Stimulated activated CD4-positive, alpha-beta T cell treated with anti-CD3 and anti-CD28 coated beads, Interleukin-4, amount 100 ng/mL, for 24 hours (primary cell): ENCODE results near the gene LILRA2.
"Not testable (repeated sequence)": the region's sequence is repeated elsewhere in the genome, so short reads cannot be mapped to it uniquely, and the experiment has no call there.

Experiments
- DNase-seq: peaks from one replicate; pipeline ENCODE4 v3.0.0-alpha.2; 2020

Gene LILRA2

DNA sequence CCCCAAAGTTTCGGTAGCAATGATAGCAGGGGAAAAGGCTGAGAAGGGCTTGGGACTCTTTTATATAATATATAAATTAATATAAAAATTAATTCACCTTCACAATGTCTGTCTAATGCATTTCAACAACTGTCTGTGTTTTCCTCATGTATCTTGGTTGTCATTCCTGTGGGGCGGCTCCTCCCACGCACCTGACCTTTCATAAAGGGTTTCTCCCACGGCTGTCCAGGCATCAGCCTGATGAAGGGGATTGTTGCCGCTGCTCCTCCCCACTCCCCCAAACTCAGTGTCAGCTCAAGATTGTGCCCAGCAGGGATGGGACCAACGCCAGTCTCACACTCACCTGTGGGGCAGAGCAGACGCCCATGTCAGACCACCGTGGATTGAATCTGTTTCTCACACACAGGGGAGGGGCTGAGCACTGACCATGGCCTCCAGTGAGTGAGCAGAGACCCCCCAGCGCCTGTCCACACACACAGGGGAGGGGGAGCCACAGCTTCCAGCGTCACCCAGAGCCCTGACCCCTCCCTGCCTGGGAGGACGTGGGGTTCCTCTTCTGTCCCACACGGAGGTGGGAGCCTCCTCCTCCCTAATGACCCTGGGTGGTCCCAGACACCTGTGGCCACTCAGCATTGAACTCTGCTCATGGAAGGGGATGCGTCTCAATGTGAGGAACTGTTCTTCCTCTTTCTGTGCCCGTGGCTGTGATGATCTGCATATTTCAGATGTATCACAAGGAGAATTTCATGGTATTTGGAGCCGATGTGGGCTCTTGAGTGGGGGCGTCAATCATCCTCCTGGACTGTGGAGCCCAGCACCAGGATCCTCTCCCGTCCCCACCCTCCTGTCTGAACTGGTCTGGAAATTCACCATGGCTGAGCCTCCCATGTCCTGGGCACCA lies 1.6 kb upstream of the LILRA2 start:
- DNase-seq, result not testable (repeated sequence)

- no peak for DNase-seq
Observed at GRCh38 chr19:54572696-54573311, 786 bp upstream of the LILRA2 start.

- no peak for DNase-seq
Observed at GRCh38 chr19:54574051-54574450, 461 bp downstream of the LILRA2 start.

GRCh38 chr19:54574527-54575056 lies 1.0 kb downstream of the LILRA2 start:
- DNase-seq, result no peak

GRCh38 chr19:54575205-54575604 lies 1.6 kb downstream of the LILRA2 start:
- DNase-seq, result not testable (repeated sequence)

GRCh38 chr19:54576411-54576976 lies 2.9 kb downstream of the LILRA2 start:
- no peak for DNase-seq

DNA sequence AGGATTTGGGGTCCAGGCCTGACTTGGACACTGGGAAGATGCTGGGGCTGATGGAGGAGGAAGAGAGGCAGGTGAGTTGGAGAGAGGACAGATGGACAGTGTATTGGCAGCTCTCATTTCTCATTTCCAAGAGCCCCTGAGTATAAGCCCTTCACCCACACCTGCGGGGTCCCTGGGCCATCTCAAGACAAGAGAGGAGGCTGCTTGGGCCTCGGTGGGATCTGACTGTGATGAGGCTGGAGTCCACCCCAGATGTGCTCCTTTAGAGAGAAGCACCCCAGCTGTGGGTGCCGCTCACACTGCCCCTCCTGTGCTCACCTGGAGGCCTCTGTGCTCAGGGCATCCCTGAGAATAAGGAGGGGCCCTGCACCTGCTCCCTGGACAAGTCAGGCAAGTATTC lies 3.7 kb downstream of the LILRA2 start:
- no peak for DNase-seq

DNA sequence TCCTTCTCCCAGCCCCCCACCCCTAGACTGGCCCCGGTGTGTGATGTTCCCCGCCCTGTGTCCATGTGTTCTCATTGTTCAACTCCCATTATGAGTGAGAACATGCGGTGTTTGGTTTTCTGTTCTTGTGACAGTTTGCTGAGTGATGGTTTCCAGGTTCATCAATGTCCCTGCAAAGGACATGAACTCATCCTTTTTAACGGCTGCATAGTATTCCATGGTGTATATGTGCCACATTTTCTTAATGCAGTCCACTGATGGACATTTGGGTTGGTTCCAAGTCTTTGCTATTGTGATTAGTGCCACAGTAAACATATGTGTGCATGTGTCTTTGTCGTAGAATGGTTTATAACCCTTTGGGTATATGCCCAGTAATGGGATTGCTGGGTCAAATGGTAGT lies 4.7 kb downstream of the LILRA2 start:
- DNase-seq, result not testable (repeated sequence)

DNA sequence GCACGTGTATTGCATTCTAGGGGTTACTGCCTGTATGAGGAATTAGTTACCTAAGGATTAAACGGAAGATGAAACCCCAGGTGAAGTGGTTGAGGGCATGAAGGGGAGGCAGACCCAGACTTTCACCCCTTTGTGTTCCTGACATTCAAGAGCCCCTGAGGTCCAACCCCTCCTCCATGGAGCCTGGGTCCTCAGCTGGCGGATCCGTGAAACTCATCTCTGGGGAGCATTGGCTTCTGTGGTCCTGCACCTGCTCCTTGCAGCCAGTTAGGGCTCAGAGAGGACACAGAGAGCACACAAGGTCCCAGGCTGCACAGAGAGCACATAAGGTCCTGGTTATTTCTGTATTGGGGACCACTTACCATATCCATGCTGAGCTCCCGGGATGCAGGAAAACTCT lies 12.8 kb downstream of the LILRA2 start:
- no peak for DNase-seq

- no peak for DNase-seq
Observed at GRCh38 chr19:54587026-54587425, 13.4 kb downstream of the LILRA2 start.

DNA sequence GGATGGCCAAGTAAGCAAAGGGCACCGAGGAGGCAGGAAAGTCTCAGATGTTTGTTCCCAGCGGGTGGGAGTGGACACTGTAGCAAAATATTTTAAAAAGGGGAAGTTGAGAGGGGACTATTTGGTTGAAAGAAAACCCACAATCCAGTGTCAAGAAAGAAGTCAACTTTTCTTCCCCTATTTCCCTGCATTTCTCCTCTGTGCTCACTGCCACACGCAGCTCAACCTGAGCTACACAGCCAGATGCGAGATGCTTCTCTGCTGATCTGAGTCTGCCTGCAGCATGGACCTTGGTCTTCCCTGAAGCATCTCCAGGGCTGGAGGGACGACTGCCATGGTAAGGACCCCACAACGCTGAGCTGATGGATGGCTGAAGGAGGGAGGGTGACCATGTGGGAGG lies 19.9 kb downstream of the LILRA2 start, which contains the start of gene LILRA1:
Gene LILRA1, plus strand, starts transcription at position 188 of the 400 bp plus-strand sequence. CDS start 613 bp downstream, outside the sequence.
- DNase-seq, result not testable (repeated sequence)

DNA sequence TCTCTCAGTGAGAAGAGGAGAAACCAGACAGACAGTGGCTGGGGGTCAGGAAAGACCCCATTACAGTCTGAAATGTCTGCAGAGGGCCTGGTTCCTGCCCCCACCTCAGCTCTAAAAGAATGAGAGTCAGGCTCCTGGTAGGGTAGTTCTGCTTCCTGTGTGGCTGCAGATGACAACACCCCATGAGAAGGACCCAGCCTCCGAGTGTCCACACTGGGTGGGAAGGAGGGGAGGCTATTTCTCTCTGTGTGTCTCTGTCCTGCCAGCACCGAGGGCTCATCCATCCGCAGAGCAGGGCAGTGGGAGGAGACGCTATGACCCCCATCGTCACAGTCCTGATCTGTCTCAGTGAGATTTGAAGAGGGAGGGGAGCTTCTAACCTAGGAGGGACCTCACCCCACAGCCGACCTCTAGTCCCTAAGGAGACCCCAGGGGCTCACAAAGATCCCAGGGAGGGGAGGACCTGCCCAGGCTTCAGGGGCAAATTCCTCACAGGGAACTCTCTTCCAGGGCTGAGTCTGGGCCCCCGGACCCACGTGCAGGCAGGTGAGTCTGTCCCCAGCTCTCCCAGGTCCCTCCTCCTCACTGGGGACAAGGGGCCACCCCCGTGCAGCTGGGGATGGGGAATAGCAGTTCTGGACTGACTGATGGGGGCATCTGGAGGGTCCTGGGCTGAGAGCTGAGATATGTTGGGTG lies 20.5 kb downstream of the LILRA2 start:
- not testable (repeated sequence) for DNase-seq

DNA sequence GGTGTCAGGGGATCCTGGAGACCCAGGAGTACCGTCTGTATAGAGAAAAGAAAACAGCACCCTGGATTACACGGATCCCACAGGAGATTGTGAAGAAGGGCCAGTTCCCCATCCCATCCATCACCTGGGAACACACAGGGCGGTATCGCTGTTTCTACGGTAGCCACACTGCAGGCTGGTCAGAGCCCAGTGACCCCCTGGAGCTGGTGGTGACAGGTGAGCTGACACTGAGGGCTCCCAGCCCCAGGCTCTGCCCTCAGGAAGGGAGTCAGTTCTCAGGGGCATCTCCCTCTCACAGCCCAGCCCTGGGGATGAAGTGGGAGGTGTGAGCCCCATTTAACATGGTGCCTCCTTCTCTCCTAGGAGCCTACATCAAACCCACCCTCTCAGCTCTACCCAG lies 21.1 kb downstream of the LILRA2 start:
- DNase-seq, result no peak

GRCh38 chr19:54595680-54596436 lies 22.3 kb downstream of the LILRA2 start:
- DNase-seq, result not testable (repeated sequence)

GRCh38 chr19:54600212-54600611 lies 26.6 kb downstream of the LILRA2 start:
- DNase-seq, result no peak

- DNase-seq, result no peak
Observed at GRCh38 chr19:54606230-54606629, 32.6 kb downstream of the LILRA2 start.

- no peak for DNase-seq
Observed at GRCh38 chr19:54606891-54607784, 33.5 kb downstream of the LILRA2 start.

DNA sequence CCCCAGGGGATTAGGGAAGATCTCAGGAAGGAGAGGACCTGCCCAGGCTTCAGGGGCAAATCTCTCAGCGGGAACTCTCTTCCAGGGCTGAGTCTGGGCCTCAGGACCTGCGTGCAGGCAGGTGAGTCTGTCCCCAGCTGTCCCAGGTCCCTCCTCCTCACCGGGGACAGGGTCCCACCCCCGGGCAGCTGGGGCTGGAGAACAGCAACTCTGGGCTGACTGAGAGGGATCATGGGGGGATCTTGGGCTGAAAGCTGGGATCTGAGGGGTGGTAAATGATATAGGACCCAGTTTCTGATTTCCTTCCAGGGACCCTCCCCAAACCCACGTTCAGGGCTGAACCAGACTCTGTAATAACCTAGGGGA lies 34.2 kb downstream of the LILRA2 start:
- DNase-seq, result no peak

DNA sequence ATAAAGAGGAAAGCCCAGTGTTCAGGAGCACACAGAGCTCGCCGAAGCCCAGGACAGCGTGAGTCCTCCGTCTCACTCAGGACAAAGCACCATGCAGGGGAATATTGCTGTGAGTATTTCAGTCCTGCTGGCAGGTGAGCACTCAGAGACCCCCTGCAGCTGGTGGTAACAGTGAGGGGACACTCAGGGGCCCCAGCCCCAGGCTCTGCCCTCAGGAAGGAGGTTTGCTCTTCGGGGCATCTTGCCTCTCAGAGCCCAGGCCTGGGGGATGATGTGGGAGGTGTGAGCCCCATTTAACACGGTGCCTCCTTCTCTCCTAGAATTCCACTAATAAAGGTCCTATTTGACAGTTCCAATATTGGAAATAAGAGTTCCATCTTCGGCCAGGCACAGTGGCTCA lies 34.6 kb downstream of the LILRA2 start:
- no peak for DNase-seq

DNA sequence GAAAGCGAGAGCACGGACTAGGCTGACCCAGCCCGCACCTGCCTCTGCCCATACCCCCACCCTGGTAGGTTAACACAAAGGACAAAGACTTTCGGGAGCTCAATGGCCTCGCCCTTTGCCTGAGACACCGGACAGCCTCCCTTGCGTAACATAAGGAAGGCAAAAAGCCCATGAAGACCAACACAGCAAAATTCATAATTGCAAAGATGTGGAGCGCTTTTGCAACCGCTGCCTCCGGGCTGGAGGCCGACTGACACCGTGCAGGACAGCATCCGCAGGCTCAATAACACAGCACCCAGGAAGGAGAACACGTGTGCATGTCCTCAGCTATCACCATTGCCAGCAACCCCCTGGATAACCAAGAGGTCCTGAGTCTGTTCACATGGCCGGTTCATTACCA lies 35.2 kb downstream of the LILRA2 start:
- DNase-seq, result no peak

- no peak for DNase-seq
Observed at GRCh38 chr19:54609356-54609791, 35.8 kb downstream of the LILRA2 start.
